ENCODE results near the gene C6orf58.

C6orf58 gene

DNA sequence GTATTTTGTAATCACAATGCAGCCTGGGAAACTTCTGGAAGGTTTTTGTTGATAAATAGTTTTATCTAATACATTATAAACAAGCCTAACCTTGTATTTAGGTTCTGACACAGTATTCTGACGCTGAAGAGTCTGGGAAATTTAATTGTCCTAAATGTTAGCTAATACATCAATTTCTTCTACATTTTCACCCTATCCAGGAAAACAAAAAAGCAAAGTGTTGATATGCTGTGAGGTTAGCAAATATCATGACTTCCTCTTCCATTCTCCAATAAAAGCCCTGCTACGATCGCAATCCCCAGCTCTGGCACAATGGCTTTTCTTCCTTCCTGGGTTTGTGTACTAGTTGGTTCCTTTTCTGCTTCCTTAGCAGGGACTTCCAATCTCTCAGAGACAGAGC, at the start of gene C6orf58:
Gene C6orf58, plus strand, starts transcription at position 301 of the 400 bp plus-strand sequence. Its CDS starts 12 bp downstream, at position 313.
- DNase-seq (ENCODE audit: low spot score), result no peak

DNA sequence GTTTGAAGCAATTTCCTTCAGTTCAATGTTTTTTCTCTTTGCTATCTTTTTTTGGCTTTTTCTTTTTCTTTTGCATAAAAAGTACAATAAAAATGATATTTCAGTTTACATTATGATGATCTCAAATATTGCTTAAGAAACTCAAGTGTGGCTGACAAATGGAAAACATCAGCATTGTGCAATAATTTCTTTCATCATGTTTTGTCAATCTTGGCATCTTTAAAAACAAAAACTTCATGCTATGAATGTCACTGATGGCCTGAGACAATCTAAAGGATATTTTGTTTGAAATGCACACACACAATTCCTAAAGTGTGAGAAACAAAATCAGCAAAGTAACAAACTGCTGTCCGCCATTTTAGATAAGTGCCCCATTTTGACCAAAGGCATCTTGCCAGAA, 44.0 kb upstream of the C6orf58 start:
- DNase-seq (ENCODE audit: low spot score), result no peak

DNA sequence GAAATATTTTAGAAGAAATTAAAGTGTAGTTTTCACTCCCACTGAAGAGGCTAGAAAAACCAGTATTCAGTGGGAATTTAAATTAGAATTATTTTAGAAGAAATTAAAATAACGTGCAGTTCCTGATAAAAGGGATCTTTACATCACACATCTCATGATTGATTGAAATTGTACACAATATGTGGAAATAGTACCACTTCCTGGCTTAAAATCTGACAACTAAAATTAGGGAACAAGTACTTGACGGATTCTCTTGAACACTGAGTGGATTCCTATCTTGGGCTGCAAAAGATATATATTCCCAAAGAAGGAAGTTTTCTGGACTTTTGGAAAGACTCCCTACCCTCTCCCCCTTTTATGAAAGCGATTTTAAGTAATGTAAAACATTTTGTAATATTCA, 43.2 kb upstream of the C6orf58 start:
- no peak for DNase-seq (ENCODE audit: low spot score)

DNA sequence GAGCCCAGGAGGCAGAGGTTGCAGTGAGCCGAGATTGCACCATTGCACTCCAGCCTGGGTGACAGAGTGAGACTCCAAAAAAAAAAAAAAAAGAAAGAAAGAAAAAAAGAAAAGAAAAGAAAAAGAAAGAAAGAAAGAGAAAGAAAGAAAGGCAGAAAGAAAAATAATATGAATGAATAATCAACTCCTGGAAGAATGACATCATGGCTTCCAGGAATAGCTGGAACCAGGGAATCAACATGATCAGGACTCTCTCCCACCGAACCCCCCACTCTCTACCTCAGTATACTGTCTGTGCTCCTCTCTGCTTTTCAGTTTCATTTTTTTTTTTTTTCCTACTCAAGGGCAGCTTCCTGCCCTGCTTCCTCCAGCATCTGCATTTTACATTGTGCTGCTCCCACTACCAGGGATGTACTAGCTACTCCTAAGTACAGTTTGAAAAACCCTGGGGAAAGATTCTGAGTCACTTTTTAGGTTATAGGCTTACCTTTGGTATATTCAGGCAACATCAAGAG, 38.2 kb upstream of the C6orf58 start:
- no peak for DNase-seq (ENCODE audit: low spot score)

DNA sequence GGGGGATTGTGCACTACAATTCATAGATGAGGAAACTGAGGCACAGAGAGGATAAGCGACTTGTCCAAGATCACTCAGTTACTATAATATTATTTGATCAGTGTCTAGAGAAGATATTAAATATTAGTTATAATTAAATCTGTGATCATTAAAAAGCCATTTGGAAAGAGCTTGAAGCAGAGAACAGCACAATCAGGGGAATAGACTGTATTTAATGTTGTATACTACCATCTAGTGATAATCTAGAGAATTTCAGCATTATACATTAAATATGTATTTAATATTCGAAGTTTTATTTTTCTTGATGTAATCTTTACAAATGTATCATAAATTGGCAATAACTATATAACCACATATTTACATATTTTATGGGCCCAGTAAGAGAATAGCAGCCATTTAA, 37.7 kb upstream of the C6orf58 start:
- no peak for DNase-seq (ENCODE audit: low spot score)

DNA sequence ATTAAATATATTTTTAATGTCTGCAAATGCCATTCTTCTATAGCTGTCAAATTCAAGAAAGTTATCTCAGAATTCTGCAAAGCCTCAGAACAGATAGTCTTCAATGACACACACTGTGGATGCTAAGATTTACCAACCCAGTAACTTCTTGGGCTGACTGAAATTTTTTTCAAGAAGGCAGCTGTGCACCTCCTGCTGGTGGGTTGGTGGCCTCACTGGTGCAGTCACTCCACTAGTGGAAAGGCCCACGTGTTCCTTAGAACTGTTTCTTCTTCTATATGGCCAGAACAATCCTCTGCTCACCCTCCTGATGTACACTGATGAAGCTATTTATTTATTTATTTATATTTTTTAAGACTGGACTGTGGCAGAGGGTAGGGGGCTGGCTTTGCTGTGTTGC, 29.8 kb upstream of the C6orf58 start:
- no peak for DNase-seq (ENCODE audit: low spot score)

DNA sequence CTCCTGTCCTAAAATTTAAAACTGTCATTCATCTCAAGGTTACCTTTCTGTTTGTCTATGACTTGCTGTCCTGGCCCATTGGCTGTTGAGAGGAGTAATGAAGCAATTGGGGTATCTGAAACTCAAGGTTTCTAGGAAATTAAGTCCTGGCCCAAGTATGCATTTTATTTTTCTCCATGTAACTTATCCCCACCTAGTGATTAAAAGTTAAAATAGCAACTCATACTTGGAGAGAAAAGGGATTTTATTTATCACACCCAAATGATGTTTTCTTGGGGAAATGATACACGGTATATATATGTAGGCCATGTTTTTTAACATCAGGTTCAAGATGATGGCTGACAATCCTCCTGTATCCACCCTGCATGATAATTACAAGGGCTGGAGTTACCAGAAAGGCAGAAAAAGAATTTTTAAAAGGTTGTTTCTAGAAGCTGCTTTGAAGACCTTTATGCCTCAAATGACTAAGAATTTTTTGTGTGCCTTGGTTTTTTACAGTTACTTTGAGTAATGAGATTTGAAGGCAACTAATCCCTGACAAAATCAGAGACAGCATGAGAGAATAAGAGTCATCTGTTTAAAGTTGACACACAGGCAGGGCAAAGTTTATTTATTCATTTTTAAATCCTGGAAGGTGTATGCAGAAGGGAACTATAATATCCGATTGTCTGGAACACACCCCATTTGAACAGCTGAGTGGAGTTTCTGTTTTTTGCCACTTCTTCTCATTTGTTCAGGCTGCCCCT, 28.9 kb upstream of the C6orf58 start:
- no peak for DNase-seq (ENCODE audit: low spot score)

DNA sequence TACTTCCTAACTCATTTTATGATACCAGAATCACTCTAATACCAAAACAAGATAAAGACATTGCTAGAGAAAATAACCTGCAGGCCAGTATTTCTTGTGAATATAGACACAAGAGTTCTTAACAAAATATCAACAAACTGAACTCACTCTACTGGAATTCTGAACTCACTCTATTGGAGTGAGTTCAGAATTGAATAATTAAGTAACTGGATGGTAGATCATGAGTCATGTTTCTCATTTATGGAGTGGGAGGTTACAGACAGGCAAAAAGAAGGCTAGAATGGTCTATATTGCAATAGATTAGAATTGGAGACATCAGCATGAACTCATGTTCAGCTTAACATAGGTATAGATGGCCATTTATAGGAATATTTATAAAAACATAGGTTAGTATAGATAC, 26.6 kb upstream of the C6orf58 start:
- no peak for DNase-seq (ENCODE audit: low spot score)

DNA sequence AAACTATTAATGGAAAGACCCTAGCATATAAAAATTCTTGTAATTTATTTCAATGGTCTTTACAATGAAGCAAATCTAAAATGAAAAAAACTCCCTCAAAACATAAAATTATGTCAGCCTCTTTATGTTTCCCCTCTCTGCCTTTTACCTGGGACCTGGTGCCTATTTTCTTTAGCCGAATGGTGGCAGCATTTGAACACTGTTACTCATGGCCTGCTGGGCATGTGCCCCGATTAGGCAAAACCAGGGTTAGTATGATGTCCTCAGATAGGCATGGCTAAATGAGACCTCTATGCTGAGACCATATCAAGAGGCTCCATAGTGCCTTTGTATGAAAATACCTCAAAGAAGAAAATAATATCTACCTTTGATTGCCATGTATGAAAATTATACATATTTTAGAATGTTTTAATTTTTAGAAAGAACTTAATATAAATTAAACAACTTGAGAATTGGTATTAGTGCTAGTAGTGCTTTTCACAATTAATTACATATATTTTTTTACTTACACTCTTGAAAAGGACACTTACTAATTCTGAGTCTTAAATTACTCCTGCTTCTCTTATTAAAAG, 22.5 kb upstream of the C6orf58 start:
- peak; percentile 34 for DNase-seq (ENCODE audit: low spot score)

DNA sequence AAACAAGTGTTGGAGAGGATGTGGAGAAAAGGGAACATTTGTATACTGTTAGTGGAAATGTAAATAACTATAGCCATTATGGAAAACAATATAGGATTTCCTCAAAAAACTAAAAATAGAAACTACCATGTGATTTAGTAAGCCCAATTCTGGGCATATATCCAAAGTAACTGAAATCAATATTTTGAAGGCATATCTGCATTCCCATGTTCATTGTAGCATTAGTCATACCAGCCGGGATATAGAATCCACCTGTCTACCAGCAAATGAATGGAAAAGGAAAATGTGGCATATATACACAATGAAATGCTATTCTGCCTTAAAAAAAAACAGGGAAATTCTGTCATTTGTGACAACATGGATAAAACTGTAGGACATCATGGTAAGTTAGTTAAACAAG, 15.3 kb upstream of the C6orf58 start:
- no peak for DNase-seq (ENCODE audit: low spot score)

DNA sequence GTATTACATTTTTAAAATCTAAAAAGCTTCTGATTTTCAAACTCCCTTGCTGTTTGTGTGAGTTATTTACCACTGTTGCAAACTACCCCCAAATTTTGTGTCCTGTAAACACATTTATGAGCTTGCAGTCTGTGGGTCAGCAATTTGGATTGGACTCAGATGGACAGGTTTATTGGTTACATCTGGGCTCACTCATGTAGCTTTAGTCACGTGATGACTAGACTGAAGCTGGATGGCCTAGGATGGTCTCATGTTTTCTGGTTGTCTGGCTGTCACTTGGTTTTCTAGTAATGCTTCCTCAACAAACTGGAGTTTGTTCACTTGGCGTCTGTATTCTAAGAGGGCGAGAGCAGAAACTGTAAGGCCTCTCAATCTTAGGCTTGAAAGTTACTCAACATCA, 12.2 kb upstream of the C6orf58 start:
- DNase-seq (ENCODE audit: low spot score), result no peak

DNA sequence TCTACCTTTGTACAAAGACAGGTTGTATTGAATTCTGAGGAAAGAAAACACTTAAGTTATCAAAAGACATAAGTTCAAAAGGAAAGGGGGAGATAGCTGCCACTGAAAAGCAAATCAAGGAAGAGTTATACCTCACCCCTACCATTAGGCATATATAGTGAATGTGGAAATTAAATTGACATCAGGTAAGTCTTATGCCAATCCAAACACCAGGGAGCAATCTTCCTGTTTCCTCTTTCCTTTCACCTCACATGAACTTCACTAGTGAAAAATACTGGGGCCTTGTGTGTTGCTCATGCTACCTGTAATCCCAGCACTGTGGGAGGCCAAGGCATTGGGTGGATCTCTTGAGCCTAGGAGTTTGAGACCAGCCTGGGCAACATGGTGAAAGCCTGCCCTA, 10.9 kb upstream of the C6orf58 start:
- DNase-seq (ENCODE audit: low spot score), result no peak

DNA sequence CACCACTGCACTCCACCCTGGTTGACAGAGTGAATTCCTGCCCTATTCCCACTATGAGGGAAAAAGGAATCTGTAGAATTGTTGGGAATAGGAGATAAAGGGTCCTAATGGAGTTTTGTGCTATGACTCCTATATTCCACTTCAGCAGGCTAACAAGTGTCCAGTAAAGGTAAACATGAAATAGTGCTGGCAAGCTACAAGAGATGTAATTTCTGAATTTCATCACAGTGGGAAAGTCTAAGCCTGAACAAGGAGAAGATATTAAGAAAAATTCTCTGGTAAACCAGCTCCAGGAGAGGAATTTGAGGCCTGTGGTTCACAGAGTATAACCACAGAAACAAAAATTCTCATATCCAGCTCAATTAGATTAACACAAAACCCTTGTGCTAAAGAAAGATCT, 10.3 kb upstream of the C6orf58 start:
- no peak for DNase-seq (ENCODE audit: low spot score)

DNA sequence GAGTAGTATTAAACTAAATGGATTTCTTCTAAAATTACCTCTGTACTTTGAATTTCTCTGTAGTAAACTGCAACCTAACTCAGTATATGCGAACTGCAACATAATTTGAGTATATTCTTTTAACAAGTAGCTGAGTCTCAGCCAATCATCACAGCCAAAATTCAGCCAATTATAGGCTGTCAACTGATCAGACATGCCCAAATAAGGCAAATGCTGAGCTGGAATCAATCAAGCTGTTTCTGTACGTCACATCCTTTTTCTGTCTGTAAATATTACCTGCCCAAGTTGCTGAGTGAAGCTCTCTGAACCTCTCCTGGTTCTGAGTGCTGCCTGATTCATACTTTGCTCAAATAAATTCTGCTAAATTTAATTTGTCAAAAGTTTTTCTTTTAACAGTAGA, 9.5 kb upstream of the C6orf58 start:
- DNase-seq (ENCODE audit: low spot score), result no peak

DNA sequence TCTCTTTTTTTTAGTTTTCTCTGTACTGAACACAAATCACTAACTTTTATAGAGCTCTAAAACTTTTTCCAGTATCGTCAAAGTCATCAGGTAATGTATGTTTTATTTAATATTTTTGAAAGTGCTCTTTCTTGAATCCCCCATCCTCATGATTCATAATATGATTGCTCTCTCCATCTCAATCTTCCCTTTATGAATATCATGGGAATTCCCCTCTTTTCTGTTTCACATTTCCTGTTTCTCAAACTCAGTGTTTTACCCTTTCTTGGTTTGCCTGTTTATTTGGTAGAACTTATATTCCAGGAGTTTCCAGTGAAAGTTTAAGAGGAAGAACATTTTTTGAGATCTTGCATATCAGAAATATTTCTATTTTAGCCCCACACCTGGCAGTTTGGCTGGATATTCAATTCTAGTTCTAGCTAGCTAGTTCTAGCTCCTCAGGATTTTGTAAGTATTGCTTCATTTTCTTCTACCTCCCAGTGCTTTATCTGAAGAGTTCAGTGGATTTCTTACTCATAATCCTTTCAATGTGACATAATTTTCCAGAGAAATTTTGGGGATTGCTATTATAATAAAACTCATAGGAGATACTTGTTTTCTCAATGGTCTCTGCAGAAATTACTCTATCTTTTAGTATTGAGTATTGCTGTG, 6.1 kb upstream of the C6orf58 start:
- DNase-seq (ENCODE audit: low spot score), result no peak

DNA sequence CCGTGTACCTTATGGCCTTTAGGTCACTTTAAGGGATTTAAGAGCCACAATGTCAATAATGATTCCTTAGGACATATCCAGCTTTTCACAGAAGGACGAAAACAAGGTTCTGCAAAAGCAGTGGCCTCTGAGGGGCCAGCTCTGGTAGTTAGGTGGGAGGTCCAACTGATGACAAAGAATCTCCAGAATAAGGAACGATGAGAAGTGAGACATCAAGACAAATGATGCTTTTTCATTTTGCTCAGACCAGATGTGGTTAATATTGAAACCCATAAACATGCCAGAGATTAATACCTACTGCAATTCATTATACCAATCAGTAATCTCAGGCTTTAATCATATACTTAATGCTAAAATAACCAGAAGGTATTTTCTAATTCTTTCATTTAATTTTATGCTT, 1.9 kb downstream of the C6orf58 start:
- no peak for DNase-seq (ENCODE audit: low spot score)

DNA sequence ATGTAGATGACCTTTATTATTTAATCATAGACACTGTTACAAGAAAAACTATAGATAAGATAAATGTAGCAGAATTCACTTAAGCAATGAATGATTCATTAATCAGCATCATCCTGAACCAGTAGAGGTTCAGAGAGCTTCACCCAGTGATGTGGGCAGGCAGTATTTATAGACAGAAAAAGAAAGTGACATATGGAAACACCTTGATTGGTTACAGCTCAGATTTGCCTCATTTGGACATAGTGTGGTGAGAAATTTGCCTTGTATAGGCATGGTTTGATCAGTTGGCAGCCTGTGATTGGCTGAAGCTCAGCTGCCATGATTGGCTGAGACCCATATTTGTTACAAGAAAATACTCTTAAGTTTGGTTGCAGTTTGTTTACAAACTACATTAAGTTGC, 4.6 kb downstream of the C6orf58 start:
- DNase-seq (ENCODE audit: low spot score), result no peak

DNA sequence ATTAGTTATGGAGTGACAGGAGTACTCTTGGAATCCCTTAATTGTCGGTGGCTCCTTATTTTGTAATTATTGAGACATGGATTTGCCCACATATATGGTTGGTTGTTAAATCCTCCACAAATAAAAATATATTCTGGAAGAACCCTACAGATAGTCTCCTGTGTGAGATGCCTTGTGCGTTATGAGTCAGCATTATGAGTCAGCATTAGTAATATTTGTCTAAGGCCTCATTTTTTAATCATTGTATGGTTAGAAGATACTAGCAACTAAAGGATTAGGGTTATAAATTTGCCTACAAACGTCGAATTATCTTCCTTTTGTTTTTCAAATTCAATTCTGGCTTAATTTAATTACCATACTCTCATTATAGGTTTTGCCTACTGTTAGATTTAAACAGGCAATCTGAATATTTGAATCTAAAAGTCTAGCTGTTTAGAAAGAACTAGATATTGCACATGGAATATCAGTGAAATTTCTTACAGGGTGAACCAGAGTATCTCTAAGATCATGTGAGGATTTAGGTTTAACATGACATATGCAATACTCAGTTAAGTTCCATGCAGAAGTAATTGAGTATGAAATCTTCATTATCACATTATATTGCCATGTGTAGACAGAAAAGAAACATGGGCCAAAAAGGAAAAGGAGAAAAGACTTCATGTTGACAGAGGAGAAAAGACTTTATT, 5.9 kb downstream of the C6orf58 start:
- no peak for DNase-seq (ENCODE audit: low spot score)

DNA sequence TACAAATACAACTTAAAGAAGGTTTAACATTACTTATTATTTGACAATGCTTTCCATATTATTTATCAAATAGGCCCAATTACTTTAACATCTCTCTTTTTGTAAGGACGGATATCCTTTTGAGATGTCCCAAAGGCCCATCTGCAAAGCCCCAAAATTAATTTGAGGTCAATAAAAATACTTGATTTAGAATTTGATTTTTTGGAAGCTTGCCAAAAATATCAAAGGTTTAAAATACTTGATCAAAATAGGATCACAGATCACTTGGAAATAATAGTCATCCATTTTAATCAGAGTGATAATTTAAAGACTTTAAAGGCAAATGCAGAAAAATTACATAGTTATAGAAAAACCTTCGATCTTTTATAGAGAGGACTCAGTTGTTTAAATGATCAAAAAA, 8.1 kb downstream of the C6orf58 start:
- DNase-seq (ENCODE audit: low spot score), result no peak

DNA sequence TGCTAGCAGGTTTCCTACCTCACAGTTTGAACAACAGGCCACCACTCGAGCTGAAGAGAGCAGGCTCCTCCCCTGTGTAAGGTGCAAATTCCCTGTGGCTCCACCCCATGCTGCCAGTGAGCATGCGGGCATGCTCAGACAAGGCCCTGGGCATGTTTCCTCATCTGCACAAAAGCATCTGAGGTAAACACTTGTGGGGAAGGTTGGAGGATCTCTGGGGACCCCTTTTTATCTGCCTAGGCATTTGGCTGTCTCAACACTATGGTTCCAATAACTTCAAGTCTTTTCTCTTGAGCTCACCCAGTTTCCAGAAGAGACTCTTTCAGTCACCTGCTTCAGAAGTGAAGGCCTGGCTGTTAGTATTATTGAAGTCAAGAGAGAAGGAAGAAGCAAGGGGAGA, 9.4 kb downstream of the C6orf58 start:
- no peak for DNase-seq (ENCODE audit: low spot score)

DNA sequence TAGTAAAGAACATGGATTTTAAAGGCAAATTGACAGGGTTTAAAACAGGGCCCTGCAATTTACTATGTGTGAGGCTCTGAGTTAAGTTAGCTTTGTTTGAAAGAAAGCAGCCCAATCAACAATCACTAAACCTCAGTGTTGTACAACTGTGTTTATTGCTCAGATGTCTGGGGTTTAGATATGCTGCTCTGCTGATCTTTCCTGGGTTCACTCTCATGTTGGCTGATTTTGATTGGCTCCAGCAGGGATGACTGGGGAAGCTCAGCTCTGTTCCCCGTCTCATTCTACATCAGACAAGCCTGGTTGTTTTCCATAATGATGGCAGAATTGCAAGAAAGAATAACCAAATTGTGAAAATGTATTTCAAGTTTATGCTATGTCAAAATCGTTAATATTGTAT, 10.9 kb downstream of the C6orf58 start:
- DNase-seq (ENCODE audit: low spot score), result no peak

DNA sequence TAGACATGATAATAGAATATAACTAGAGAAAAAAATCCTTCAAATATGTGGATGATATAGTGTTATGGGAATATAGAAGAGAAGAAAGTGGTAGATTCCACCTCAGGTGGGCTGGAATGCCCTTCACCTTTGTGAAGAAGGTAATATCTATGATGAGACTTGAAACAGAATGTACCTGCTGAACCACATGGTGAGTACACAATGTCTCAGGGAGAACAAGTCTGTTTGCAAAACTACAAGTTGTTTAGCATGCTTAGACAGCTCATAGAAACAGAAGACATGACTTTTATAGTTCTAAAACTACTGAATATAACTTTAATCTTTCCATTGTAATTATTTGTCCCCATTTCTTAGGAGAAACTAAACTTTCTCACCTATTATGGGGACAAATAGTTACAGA, 12.2 kb downstream of the C6orf58 start:
- DNase-seq (ENCODE audit: low spot score), result no peak

DNA sequence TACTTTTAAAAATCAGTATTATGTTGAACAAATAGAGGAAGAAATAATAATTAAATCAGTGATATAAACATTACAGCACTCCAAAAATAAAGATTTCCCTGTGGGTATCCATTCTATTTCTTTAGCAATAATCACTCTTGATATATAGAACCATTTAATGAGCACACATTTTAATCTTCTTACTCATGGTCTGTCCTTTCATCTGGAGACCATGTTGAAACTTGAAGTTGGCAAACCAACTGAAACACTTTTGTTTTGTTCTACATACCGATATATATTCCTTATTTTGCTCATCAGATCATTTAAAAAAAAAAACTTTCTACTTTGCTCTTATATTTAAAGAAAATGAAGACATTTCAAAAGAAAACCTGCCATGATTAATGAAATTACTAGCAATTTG, 13.4 kb downstream of the C6orf58 start:
- no peak for DNase-seq (ENCODE audit: low spot score)
